Breast epithelium (tissue), 4 donors: ENCODE results near the gene OR8K5. TPM values are rescaled to one million over a fixed set of nuclear protein-coding genes. Genes with fewer than 3 reads are reported as not detected.
"Not testable (repeated sequence)": the region's sequence is repeated elsewhere in the genome, so short reads cannot be mapped to it uniquely, and the experiment has no call there.

Experiments used
- DNase-seq, 2 donors: peaks; one replicate each; pipeline ENCODE4 v3.0.0-alpha.2; 2019; ENCODE audit warnings: low spot score in 2 of 2
- H3K27ac ChIP-seq, 2 donors: fragments of 200-600 bp; sonication (generic) in 1 of 2; one replicate each; pipeline ENCODE4 v1.5.1; 2016 to 2019; ENCODE audit warnings: mild to moderate bottlenecking in 1 of 2
- H3K27me3 ChIP-seq, 2 donors: fragments of 200-600 bp; sonication (generic) in 1 of 2; one replicate each; pipeline versions ENCODE4 v1.5.1 to v1.6.0; 2017 to 2019; ENCODE audit warnings: control low read depth in 1 of 2, mild to moderate bottlenecking in 1 of 2
- H3K36me3 ChIP-seq: fragments of 200-600 bp; one replicate; pipeline ENCODE4 v1.5.1; 2019
- H3K4me1 ChIP-seq, 2 donors: fragments of 200-600 bp; sonication (generic); one replicate each; pipeline ENCODE4 v1.5.1; 2016 to 2019; ENCODE audit warnings: control low read depth in 1 of 2
- H3K4me3 ChIP-seq, 3 donors: fragments of 200-600 bp; sonication (generic); 1 replicate in 2 of 3; 2 replicates in 1 of 3; pipeline ENCODE4 v1.5.1; 2016 to 2019; ENCODE audit warnings: mild to moderate bottlenecking in 3 of 3, moderate library complexity in 2 of 3
- H3K9me3 ChIP-seq, 2 donors: fragments of 200-600 bp; sonication (generic) in 1 of 2; one replicate each; pipeline ENCODE4 v1.5.1; 2016 to 2019; ENCODE audit warnings: control low read depth in 1 of 2
- POLR2A ChIP-seq: fragments of 450-650 bp; IDR thresholded peaks from one replicate; pipeline ENCODE4 v1.6.1; 2016; ENCODE audit warnings: antibody characterized with exemption, mild to moderate bottlenecking, moderate library complexity
- POLR2AphosphoS5 ChIP-seq, 3 donors: sonication (generic); formaldehyde crosslinking; IDR thresholded peaks; one replicate each; pipeline ENCODE4 v1.6.1; 2017; ENCODE audit warnings: antibody characterized with exemption in 3 of 3
- intact Hi-C: fragments of 100-400 bp; cut with DNase I; formaldehyde crosslinking; loops from one replicate; pipeline ENCODE4 v1.15.1; 2023; ENCODE audit warnings: low total_unique reads
- total RNA-seq, 3 donors: library from RNA; depleted of rRNA; stranded (reverse); fragments of >200 nt; gene quantifications; one replicate each; pipeline ENCODE4 v1.1.0, GENCODE V29; 2016
- TF ChIP-seq, protein P1 (sequence below), 3 donors: fragments of 450-650 bp; IDR thresholded peaks; one replicate each; pipeline ENCODE4 v1.5.1; 2016 to 2017; ENCODE audit warnings: antibody characterized with exemption in 3 of 3, mild to moderate bottlenecking in 3 of 3, moderate library complexity in 3 of 3

OR8K5 gene
- total RNA-seq, 3 donors from 2014 or later, result not detected

- H3K36me3 ChIP-seq, result no peaks in the 10 kb centered on the region
- H3K4me1 ChIP-seq, result no peaks in the 10 kb centered on the region
- H3K9me3 ChIP-seq, result peaks cover 5 to 15% of the 10 kb centered on the region in 2 donors
- H3K27me3 ChIP-seq, result no peaks in the 10 kb centered on the region
- DNase-seq, result no peak
- H3K4me3 ChIP-seq, result no peak within 1 kb of the TSS
- intact Hi-C loops, result no loop called here
- no peak within 1 kb of the TSS for H3K27ac ChIP-seq
- TF ChIP-seq POLR2A (no peak), POLR2AphosphoS5 (IDR thresholded peaks at IDR 0.05) (no peak)
- TF ChIP-seq, protein P1, sequence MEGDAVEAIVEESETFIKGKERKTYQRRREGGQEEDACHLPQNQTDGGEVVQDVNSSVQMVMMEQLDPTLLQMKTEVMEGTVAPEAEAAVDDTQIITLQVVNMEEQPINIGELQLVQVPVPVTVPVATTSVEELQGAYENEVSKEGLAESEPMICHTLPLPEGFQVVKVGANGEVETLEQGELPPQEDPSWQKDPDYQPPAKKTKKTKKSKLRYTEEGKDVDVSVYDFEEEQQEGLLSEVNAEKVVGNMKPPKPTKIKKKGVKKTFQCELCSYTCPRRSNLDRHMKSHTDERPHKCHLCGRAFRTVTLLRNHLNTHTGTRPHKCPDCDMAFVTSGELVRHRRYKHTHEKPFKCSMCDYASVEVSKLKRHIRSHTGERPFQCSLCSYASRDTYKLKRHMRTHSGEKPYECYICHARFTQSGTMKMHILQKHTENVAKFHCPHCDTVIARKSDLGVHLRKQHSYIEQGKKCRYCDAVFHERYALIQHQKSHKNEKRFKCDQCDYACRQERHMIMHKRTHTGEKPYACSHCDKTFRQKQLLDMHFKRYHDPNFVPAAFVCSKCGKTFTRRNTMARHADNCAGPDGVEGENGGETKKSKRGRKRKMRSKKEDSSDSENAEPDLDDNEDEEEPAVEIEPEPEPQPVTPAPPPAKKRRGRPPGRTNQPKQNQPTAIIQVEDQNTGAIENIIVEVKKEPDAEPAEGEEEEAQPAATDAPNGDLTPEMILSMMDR (IDR thresholded peaks at IDR 0.05), result no peak
Observed at GRCh38 chr11:56176318-56176717, 16.2 kb upstream of the OR8K5 start, which contains the start of gene OR5J2. Gene OR5J2 (plus strand): TSS chr11:56176618. CDS start chr11:56176618, 0 bp downstream.

GRCh38 chr11:56172256-56172830 lies 12.2 kb upstream of the OR8K5 start:
- TF ChIP-seq, protein P1 (IDR thresholded peaks at IDR 0.05), result no peak
- TF ChIP-seq POLR2A (no peak), POLR2AphosphoS5 (IDR thresholded peaks at IDR 0.05) (no peak)
- Histone ChIP-seq H3K4me1 (no peaks in the 10 kb centered on the region), H3K27me3 (no peaks in the 10 kb centered on the region), H3K9me3 (no peaks in the 10 kb centered on the region), H3K27ac (no peak overlapping the region), H3K36me3 (no peaks in the 10 kb centered on the region), H3K4me3 (no peak overlapping the region)
- no peak for DNase-seq
- intact Hi-C loops, result no loop called here

- H3K27ac ChIP-seq, result no peak overlapping the region
- no peak overlapping the region for H3K4me3 ChIP-seq
- TF ChIP-seq POLR2AphosphoS5 (IDR thresholded peaks at IDR 0.05) (no peak), POLR2A (no peak)
- TF ChIP-seq, protein P1 (IDR thresholded peaks at IDR 0.05), result no peak
- intact Hi-C loops, result no loop called here
- no peaks in the 10 kb centered on the region for H3K27me3 ChIP-seq
- H3K9me3 ChIP-seq, result no peaks in the 10 kb centered on the region
- no peaks in the 10 kb centered on the region for H3K36me3 ChIP-seq
- no peak for DNase-seq
- H3K4me1 ChIP-seq, result no peaks in the 10 kb centered on the region
Observed at GRCh38 chr11:56163804-56164203, 3.7 kb upstream of the OR8K5 start.

GRCh38 chr11:56152333-56152732 lies 7.8 kb downstream of the OR8K5 start:
- Histone ChIP-seq H3K9me3 (peaks cover 5 to 33% of the 10 kb centered on the region in 2 donors), H3K36me3 (no peaks in the 10 kb centered on the region), H3K4me1 (no peaks in the 10 kb centered on the region), H3K4me3 (no peak overlapping the region), H3K27me3 (no peaks in the 10 kb centered on the region), H3K27ac (no peak overlapping the region)
- no peak for DNase-seq
- intact Hi-C loops, result no loop called here
- TF ChIP-seq, protein P1 (IDR thresholded peaks at IDR 0.05), result no peak
- TF ChIP-seq POLR2A (no peak), POLR2AphosphoS5 (IDR thresholded peaks at IDR 0.05) (no peak)

DNA sequence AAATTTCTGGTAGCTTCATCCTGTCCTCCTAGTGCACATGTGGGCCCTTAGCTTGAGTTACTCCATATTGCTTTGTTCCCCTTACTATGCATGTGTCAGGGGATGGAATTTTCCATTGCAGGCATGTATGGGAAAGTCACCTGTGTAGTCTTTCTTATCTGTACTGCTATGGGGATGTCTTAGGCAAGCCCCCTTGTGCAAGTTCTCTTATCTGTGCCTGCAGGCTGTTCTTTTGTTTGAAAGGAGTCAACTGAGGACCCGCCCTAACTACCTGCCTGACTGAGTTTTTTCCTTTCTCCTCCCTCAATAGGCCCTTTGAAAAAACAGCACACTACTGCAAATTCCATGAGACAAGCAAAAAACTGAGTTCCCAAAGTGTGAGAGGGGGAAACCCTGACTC lies 8.7 kb downstream of the OR8K5 start:
- Histone ChIP-seq H3K4me1 (no peaks in the 10 kb centered on the region), H3K27ac (no peak overlapping the region), H3K4me3 (no peak overlapping the region), H3K36me3 (no peaks in the 10 kb centered on the region), H3K27me3 (no peaks in the 10 kb centered on the region), H3K9me3 (peaks cover 5 to 33% of the 10 kb centered on the region in 2 donors)
- intact Hi-C loops, result no loop called here
- no peak for DNase-seq
- TF ChIP-seq POLR2AphosphoS5 (IDR thresholded peaks at IDR 0.05) (no peak), POLR2A (no peak)
- TF ChIP-seq, protein P1 (IDR thresholded peaks at IDR 0.05), result no peak

DNA sequence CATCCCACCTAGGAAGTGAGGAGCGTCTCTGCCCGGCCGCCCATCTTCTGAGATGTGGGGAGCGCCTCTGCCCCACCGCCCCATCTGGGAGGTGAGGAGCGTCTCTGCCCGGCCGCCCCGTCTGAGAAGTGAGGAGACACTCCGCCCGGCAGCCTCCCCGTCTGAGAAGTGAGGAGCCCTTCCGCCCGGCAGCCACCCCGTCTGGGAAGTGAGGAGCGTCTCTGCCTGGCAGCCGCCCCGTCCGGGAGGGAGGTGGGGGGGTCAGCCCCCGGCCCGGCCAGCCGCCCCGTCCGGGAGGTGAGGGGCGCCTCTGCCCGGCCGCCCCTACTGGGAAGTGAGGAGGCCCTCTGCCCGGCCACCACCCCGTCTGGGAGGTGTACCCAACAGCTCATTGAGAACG lies 16.4 kb downstream of the OR8K5 start:
- H3K9me3 ChIP-seq, H3K27ac ChIP-seq, H3K36me3 ChIP-seq, intact Hi-C loops, H3K4me3 ChIP-seq, DNase-seq, H3K4me1 ChIP-seq, H3K27me3 ChIP-seq: not testable (repeated sequence)
